GM21528 (cell line): Measurements from ENCODE around the gene PHYKPL.

Experiments
- ATAC-seq: cut with Tn5 transposase; IDR thresholded peaks from one replicate; pipeline ENCODE4 v1.9.1; 2021; ENCODE audit warnings: mild to moderate bottlenecking, moderate library complexity; ENCODE audit not compliant: unreplicated experiment, low FRiP score

PHYKPL gene

DNA sequence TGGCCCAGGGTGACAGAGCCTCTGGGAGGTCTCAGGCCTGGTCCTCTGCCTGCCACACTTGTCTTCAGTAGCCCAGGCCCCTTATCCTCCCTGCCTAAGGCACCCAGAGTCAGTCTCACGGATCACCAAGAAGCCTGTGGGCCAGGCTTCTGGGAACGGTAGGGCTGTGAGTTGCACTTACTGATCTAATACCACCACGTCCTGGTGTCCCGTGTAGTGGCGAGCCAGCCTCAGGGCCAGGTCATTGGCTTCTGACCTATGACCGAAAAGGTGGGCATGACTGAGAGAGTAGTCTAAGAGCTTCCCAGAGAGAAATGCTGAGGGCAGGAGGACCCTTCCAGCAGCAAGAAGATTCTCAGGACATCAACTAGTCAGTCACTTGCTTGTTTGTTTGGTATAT, 7.4 kb downstream of the PHYKPL start:
- no peak for ATAC-seq

DNA sequence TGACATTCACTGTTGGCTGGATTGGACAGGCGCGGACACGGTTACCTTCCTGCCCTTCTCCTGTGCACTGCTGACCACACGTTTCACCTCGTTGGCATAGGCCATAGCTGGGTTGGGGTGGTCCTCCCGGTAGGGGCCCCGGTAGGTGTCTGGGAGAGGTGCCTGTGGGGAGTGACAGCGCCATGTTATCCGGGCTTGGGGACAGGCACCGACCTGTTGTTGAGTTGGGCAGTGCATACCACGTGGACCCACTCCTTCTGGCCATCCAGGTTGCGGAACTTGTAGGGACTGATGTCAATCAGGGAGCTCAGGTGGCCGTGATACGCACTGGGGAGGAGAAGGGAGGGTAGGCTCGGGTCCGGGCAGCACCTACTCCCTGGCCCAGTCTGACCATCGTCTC, 8.2 kb downstream of the PHYKPL start:
- no peak for ATAC-seq

DNA sequence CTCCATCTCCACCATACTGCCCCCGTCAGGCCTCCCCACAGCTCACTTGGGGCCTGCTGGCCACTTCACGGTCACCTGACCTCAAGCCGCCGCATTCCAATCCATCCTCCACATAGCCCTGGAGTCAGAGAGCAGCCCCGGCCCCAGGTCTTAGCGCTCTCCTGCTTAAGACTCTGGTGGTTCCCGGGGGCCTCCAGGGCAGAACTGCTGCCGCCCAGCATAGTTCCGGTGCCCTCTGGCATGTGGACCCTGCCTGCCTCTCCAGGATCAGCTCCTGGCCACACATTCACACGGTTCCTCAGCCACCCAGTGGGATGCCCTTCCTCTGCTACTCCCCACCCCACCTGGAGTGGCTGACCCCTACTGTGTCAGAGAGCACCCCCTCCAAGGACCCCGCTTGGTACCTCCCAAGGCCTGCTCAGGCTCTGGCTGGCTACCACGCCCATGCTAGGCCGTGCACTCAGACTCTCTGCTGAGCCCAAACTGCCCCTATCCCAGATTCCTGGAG, 8.7 kb downstream of the PHYKPL start:
- no peak for ATAC-seq

DNA sequence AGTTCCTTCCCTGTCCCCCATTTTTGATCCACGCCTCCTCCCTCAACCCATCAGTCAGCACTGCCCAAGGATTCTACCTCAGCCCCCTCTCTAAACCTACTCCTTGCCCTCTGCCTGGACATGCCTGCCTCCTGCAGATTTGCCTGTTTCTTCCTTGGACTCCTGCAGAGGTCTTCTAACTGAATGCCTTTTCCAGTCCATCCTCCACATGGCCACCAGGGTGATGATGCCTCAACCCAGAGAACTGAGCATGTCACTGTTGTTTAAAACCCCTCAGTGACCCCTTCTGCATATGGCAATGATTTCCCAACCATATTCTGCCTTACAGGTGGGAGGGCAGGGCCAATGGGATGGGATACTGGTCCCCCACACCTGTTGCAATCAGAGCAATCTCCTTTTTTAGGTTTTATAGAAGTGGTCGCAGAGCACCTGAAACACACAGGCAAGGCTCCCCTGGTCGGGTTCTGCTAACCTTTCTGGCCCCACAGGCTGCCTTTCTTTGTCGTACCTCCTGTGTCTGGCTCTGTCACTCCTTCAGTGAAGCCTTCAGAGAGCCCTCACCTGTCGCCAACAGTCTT, 9.3 kb downstream of the PHYKPL start:
- ATAC-seq: no peak

DNA sequence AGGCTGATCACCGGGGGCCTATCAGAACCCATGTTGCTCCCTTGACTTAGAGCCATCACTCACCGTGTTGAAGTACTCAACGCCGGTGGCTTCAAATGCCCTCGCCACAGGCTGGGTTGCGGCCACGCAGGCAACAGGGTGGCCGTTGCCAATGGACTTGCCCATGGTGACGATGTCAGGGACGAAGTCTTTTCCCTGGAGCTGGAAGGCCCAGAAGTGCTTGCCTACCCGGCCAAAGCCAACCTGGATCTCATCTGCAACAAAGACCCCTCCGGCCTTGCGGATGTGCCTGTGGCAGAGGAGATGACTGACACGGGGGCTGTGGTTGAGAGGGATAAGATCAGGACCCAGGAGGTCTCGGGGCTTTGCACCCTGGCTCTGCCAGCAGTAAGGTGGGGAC, 10.3 kb downstream of the PHYKPL start:
- ATAC-seq: no peak

DNA sequence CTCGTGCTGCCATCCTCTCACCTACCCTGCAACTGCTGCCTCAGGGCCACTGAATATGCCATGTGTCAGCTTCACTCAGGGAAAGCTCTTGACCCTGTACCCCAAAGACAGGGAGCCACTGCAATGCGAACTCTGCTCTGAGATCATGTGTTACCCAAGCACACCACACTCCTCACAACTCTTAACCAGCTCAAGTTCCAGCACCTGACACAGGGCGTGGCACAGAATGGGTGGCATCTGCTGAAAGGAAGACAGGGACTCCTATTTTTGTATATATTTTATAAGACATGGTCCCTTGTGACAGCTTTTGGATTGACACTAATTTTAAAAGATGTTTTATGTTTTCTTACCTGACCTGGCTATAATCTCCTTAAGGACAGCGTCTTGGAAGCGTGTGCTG, 10.7 kb downstream of the PHYKPL start:
- no peak for ATAC-seq

DNA sequence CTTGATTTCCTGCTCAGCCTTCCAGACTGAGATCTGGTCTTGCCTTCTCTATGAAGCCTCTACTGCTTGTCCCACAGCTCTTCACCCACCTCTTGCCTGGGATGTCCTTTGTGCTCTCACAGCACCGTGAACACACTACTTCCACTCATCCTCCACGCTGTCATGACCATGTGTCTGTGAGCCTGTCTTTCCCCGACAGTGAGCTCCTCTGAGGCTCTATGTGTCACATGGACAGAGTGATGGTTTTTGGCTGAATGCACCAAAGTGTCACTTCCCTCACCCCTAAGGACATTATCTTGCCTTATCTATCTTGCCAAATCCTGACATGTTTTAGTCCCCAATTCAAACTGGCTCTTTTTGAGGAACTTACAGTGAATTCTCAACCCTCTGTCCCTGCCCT, 11.3 kb downstream of the PHYKPL start:
- no peak for ATAC-seq

DNA sequence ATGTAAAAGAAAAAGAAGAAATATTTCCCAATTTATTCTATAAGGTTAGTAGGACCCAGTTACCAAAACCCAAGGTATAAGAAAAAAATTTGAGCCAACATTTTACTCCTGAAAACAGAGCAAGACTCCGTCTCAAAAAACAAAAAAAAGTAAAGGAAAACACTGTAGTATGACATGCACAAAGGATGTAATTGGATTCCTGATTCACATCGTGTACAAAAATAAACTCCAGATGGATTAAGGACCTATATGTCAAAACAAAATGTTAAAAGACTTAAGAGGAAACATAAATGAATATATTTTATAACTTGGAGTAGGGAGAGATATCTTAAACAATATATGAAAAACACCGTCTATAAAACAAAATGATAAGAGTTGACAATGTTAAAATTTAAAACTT, 13.8 kb downstream of the PHYKPL start:
- ATAC-seq: no peak

DNA sequence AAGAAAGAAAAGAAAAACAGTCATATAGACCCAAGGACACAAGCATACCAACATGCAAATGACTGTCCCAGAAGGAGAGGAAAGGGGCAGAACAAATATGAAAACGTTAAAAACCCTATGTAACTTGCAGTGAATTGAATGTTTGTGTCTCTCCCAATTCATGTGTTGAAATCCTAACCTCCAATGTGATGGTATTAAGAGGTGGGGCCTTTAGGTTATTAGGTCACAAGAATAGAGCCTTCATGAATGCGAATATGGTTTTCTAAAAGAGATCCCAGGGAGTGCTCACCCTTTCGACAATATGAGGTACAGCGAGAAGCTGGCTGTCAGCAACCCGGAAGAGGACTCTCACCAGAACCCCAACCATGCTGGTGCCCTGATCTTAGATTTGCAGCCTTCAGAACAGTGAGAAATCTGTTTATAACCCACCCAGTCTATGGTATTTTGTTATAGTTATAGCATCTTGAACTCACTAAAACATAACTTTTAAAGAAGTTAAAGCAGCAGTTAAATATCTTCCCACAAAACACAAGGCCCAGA, 14.3 kb downstream of the PHYKPL start:
- no peak for ATAC-seq

DNA sequence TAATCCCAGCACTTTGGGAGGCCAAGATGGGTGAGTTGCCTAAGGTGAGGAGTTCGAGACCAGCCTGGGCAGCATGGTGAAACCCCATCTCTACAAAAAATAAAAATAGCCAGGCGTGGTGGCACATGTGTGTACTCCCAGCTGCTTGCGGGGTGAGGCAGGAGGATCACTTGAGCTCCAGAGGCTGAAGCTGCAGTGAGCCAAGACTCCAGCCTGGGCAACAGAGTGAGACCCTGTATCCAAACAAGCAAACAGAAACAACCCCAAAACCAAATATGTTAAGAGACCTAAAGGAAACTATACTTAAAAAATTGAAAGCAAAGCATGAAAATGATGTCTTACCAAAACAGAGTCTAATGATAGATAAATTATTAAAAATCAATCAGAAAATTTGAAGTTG, 15.8 kb downstream of the PHYKPL start:
- ATAC-seq: no peak

DNA sequence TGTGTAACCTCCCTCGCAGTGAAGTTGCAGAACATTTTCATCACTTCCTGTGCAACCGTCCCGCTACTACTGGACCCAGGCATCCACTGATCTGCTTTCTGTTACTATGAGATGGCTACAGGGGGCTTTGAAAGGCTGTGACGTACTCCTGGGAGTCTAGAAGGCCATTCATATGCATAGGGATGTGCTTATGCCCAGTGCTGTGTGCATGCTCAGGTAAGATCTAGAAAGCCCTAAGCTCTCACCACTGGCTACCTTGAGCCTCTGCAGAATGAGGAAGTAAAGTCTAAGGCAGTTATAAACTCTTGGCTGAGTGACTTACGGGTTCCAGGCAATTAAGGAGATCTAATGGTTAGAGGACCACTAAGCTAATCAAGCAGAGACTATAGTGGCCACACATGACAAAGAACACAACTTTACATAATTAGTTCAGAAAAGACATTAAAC, 16.5 kb downstream of the PHYKPL start:
- ATAC-seq: no peak

DNA sequence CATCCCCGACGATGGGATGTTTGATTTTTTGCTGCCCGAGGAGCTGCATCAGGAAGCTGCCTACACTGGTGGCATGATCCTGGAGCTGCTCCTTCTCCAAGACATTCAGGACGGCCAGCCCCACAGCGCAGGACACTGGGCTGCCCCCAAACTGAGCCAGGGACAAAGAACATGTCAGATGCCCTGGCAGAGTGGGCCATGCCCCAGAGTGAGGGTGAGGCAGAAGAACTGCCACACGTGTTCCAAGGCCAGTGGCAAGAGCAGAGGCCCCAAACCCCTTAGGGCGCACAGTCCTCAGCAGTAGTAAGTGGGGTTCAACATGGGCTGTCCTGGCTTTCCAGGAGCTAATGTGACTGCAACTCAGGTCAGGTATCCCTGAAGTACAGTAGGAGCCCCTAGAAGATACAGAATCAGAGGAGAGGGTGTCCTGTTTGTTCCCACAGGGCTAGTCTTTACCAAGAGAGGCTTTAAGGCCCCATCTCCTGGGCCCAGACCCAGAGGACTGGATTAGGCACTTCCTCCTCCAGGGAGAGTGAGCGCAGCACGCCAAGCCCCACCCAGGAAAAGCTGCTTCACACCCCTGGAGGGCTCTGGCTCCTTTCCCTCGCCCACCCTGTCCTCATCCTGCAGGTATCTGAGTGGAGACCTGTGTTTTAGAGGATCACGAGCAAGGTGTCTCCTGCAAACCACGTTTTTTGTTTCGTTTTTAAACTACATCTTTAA, 17.2 kb downstream of the PHYKPL start:
- no peak for ATAC-seq

DNA sequence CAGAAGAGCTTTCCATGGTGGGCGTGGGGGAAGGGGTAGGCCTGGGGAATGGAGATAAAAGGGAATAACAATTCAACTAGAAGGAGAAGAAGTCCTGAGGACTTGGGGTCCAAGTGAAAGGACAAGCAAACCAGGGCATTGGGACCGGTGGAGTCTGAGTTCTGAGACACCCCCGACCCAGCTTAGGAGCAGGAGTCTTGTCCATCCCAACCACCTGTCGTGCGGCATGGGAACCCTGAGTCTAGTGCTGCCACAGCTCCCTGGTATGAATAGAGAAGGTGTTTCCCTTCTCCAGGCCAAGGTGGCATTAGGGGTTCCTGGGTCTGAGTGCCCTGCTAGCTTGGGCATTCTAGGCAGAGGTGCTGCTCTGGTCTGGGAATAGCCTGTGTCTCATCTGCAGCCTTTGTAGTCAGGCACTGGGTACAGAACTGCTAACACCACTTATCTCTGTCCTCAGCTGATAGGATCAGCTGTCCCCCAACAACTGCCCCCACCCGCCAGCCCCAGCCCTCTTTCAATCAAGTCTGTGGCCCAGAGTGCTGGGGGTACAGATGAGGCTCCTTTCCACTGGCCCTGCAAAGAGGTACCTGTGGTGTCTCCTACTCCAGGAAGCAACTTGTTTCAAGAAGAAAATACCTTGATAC, 18.3 kb downstream of the PHYKPL start:
- no peak for ATAC-seq

DNA sequence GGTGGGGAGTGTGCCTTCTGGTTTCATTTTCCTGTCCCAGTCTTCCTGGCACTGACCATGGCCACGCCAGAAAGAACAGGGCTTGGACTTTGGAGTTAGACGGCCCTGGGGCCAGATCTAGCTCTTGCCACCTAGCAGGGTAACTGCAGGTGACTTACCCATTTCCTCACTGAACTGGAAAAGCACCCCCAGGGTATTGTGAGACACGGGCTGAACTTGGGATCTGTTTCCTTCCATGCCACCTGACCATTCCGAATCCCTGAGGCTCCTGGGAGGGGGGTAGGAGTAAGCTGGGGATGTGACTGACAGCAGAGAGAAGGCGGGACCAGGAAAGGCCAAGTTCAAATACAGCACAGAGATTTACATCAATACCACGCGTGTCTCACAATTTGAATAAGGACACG, 18.9 kb downstream of the PHYKPL start:
- ATAC-seq: no peak

DNA sequence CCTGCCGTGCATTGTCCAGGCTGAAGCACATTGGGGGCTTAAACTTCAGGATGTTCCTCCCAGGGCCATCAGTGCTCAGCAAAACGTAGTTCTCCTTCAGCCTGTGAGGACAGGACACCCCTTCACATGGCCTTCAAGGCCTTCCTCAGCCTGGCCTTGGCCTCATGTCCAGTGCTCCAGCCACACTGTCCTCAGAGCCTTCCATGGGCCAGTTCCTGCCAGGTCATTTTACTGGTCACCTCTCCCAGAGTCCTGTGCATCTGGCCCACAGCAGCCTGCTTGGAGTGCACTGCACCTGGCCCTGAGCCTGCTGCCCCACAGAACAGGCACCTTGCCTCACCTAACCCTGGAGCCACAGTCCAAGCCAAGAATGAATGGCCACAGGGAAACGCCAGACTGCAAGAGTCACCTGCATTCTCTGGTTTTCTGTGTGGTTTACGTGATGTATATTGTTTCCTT, 19.6 kb downstream of the PHYKPL start:
- no peak for ATAC-seq

DNA sequence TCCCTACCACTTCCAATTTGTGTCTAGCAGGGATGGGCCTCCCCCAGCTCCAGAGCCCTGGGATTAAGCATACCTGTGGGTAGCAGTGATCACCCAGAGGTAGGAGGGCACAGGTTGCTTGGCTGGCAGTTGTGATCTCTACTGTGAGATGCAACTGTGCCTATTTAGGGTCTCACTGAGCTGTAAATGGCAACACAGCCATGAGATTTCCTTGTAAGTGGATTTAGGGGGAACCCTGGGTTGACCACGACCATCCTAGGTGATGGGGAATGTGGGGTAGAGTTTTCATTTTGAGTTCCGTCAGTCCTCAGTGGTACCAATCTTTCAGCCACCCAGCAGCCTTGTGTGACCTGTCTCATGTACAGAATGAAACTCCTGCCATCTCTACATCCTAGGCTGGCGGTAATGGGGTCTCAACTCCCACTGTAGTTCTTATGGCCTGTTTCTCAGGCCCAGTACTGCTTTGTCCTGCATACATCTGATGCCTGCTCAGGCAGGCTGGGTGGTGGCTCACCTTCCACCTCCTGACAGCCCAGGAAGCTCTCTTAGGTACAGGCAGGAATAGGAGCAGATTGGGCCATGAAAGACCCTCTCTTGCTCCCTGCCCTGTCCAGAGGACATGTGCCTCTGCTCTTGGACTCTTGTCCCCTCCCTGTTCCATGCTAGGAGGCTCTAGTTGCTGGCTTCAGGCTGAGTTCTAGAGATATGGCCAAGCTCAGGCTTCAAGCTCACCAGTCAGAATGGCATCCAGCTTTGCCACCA, 20.2 kb downstream of the PHYKPL start:
- ATAC-seq: no peak

DNA sequence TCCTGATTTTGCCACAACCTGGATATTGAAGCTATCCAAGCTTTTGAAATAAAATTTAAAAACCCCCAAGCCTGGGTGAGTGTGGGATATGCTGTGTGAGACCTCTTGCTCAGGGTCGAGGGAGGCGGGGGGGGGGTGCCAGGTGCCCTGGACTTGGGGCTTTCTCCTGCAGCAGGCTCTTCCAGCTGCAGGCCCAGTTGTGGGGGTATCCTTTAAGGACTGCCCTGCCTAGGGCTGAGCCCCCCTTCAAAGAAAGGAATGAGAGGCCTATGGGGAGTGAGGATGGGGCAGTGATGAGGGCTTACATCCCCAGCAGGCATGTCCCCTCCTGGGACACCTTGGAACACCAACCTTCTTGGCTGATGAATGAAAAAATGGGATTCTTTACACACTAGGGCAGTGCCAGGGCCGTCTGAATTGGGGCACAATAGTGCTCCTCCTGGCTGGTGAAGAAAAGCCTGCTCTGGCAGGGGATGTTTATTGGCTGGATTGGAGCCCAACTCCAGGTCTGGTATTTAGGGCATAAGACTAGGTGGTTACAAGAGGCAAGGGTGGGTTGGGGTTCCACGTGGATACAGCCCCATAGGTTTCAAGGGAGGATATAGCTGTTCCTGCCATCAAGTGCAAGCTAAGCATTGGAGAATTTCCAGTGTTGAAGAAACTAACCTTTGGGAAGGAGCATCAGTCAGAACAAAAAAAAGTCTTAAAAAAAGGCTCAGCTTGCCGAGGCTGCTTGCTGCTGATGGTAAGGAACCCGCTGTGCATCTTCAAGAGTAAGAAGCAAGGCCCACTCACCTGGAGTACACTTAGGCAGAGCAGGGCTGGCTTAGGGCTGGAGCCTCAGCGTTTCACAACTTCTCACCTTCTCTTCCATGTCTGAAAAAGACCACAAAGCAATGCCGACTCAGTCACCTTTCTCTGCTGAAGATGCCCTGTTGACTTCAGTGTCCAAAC, 21.2 kb downstream of the PHYKPL start:
- ATAC-seq: no peak

DNA sequence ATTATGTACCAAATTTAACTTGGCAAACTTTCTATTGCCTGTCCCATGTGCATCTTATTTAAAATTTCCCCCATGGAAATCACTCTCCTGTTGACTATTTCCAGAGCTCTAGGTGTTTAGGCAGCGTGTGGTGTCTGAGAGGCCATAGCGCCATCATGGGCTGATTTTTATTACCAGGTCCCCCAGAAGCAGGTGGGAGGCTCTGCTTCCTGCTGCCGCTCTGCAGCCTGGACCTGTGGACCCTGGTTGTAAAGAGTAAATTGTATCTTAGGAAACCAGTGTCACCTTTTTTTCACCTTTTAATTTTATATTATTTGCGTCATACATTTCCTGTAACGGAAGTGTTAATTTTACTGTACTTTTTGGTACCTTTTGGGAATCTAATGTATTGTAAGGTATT, 21.9 kb downstream of the PHYKPL start:
- no peak for ATAC-seq

DNA sequence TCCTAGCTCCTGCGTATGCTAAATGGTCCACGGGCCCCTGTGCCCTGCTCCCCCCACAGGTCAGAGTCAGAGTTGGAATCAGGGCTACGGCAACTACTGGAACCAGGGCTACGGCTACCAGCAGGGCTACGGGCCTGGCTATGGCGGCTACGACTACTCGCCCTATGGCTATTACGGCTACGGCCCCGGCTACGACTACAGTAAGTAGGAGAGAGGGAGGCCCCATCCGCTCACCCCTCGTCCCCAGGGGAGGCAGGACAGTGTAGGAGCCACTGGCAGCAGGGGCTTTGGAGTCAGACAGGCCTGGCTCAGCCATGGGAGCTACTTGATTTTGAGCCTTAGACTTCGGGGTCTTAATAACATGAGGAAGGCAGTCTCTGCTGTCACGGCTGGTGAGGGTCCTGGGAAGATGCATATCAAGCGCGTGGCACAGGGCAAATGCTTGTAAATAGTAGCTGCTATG, 22.5 kb downstream of the PHYKPL start:
- ATAC-seq: no peak
